Measurements from ENCODE around the gene CHST15. TPM values are rescaled to one million over a fixed set of nuclear protein-coding genes. Genes with fewer than 3 reads are reported as not detected.

CHST15 gene
- total and polyA plus RNA-seq, 2 of the 4 experiments (the other 2 are of a cell fraction): 0.14 to 0.18 TPM

- no peak for TF ChIP-seq RAD21 (IDR thresholded peaks at IDR 0.05; ENCODE audit: low read length)
- TF ChIP-seq MAZ (IDR thresholded peaks at IDR 0.05; ENCODE audit: borderline replicate concordance, low read depth, low read length): no peak
- no peak for TF ChIP-seq RCOR1 (IDR thresholded peaks at IDR 0.05; ENCODE audit: insufficient replicate concordance, low read length)
Measured at GRCh38 chr10:124049484-124049883, 43.9 kb downstream of the CHST15 start (continued).

DNA sequence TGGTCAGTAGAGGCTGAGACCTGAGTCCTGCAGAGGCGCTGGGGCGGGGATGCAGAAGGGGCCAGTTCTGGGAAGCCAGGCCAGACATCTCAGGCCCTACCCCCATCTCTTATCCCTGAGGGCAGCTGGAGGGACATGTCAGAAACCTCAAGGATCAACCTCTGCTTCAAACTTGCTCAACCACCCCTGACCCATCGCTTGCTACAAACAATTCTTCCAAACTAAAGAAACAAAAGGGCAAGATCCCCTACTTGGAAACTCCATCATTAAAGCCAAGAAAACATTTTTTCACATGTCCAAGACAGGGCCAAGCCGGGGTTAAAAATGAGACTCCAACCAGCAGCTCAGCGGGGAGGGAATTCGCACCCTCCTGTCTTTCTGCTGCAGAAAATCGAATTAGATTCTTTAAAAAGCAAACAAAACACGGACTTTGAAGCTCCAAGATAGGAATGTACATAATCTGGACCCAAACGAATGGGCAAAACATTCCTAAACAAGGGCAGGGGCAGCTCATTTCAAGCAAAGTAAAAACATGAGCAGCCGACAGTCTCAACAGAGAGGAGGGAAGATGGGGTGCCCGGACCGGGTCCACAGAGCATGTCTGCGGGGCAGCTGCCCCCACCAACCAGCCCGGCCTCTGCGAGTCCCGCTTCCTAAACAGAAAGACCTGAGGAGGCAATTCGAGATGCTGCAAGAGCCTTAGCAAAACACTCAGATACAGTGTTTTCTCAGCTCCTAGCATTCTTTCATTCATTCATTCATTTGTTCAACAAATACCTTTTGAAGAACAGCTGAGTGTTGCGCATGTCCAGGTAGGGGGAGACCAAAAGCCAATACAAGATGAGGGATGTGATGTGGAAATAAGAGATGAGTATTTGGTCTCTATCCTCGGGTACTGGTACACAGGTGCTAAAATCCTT lies 44.8 kb downstream of the CHST15 start:
- H3K27ac ChIP-seq (ENCODE audit: insufficient read depth, low read length): no peak overlapping the region
- H2BK5ac ChIP-seq (ENCODE audit: low read depth, low read length, poor library complexity, severe bottlenecking): no peak overlapping the region
- no peak overlapping the region for H4K91ac ChIP-seq (ENCODE audit: insufficient read depth, low read depth, low read length)
- no peaks in the 10 kb centered on the region for H3K36me3 ChIP-seq (ENCODE audit: control insufficient read depth, insufficient read depth, low read length)
- H3K4ac ChIP-seq (ENCODE audit: low read depth, low read length): no peak overlapping the region
- H3K4me2 ChIP-seq (ENCODE audit: low read depth, low read length): no peak overlapping the region
- dilution Hi-C loops (cut with HindIII; ENCODE audit: low sequenced_read_pairs, unreplicated experiment): no loop called here
- DNase-seq: no peak
- no peak overlapping the region for H4K8ac ChIP-seq (ENCODE audit: low read depth in 2 of 2, low read length in 2 of 2)
- no peak overlapping the region for H3K9ac ChIP-seq (ENCODE audit: low read depth, low read length)
- no peaks in the 10 kb centered on the region for H3K9me1 ChIP-seq (ENCODE audit: insufficient read depth, low read length)
- peaks cover 6% of the 10 kb centered on the region; the same call in 1 of the 2 replicates for H3K9me3 ChIP-seq (ENCODE audit: control insufficient read depth, insufficient read depth, low read length)
- no peak overlapping the region for H2BK120ac ChIP-seq (ENCODE audit: low read depth, low read length)
- no peak overlapping the region for H2AK5ac ChIP-seq (ENCODE audit: low read depth, low read length)
- ChIA-PET CTCF (no interaction called here), POLR2A (ENCODE audit: unreplicated experiment) (no interaction called here)
- no peaks in the 10 kb centered on the region for H3K27me3 ChIP-seq (ENCODE audit: control insufficient read depth, insufficient read depth, low read length)
- intact Hi-C loops (cut with micrococcal nuclease): no loop called here
- no peak overlapping the region for H3K18ac ChIP-seq (ENCODE audit: low read depth, low read length)
- H4K20me1 ChIP-seq (ENCODE audit: insufficient read depth, low read length): no peaks in the 10 kb centered on the region
- no peak overlapping the region for H2BK15ac ChIP-seq (ENCODE audit: low read depth, low read length)
- 26% methylated on average over 7 of the region's 19 CpGs; no CpG with 5 or more reads in 1 of the 2 experiments for WGBS, 2 experiments (ENCODE audit: extremely low coverage in 2 of 2, insufficient read length in 1 of 2)
- H3K23ac ChIP-seq (ENCODE audit: low read depth, low read length): no peak overlapping the region
- no peak overlapping the region for H2AFZ ChIP-seq (replicated peaks; ENCODE audit: low read length, poor library complexity)
- H2AK9ac ChIP-seq (replicated peaks; ENCODE audit: low read depth, low read length, poor library complexity): no peak overlapping the region
- no peak overlapping the region for H3K56ac ChIP-seq (ENCODE audit: extremely low read depth, insufficient read depth, low read length)
- in situ Hi-C loops (cut with MboI; ENCODE audit: low sequenced_read_pairs): no loop called here
- H3K4me1 ChIP-seq (ENCODE audit: control insufficient read depth, insufficient read depth, low read length): no peaks in the 10 kb centered on the region
- no peak for ATAC-seq (ENCODE audit: low read depth)
- no peak overlapping the region for H3K14ac ChIP-seq (replicated peaks; ENCODE audit: low read depth, low read length)
- no peak overlapping the region for H3K4me3 ChIP-seq (ENCODE audit: insufficient read depth, low read depth, low read length)
- no peak overlapping the region for H2BK20ac ChIP-seq (ENCODE audit: low read depth, low read length)
- BruUV-seq (replicated peaks): no TSS peak
- H4K5ac ChIP-seq (ENCODE audit: low read depth, low read length): no peak overlapping the region
- no peaks in the 10 kb centered on the region for H3K79me1 ChIP-seq (ENCODE audit: low read depth in 1 of 2, low read length in 2 of 2)
- no peak for TF ChIP-seq CTCF (conservative IDR thresholded peaks at IDR 0.05; ENCODE audit: low read depth, low read length)
- no peak for TF ChIP-seq MXI1 (IDR thresholded peaks at IDR 0.05; ENCODE audit: borderline replicate concordance, low read depth, low read length)
- TF ChIP-seq RAD21 (IDR thresholded peaks at IDR 0.05; ENCODE audit: low read length): no peak
- no peak for TF ChIP-seq ELK1 (IDR thresholded peaks at IDR 0.05; ENCODE audit: borderline replicate concordance, low read depth, low read length)
- TF ChIP-seq, protein P1, sequence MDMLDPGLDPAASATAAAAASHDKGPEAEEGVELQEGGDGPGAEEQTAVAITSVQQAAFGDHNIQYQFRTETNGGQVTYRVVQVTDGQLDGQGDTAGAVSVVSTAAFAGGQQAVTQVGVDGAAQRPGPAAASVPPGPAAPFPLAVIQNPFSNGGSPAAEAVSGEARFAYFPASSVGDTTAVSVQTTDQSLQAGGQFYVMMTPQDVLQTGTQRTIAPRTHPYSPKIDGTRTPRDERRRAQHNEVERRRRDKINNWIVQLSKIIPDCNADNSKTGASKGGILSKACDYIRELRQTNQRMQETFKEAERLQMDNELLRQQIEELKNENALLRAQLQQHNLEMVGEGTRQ (IDR thresholded peaks at IDR 0.05; ENCODE audit: low read depth, low read length): no peak
- no peak for TF ChIP-seq MAZ (IDR thresholded peaks at IDR 0.05; ENCODE audit: borderline replicate concordance, low read depth, low read length)
- no peak for TF ChIP-seq SMC3 (IDR thresholded peaks at IDR 0.05; ENCODE audit: low read depth, low read length)
- TF ChIP-seq CEBPB (IDR thresholded peaks at IDR 0.05; ENCODE audit: low read depth, low read length): no peak
- no peak for TF ChIP-seq BHLHE40 (IDR thresholded peaks at IDR 0.05; ENCODE audit: low read depth, low read length)
- TF ChIP-seq POLR2A (IDR thresholded peaks at IDR 0.05; ENCODE audit: low read depth, low read length): no peak
- TF ChIP-seq MAFK (IDR thresholded peaks at IDR 0.05; ENCODE audit: low read depth, low read length): no peak

Data from IMR-90 (cell line).